ENCODE data around the gene PDE4B. TPM values are rescaled to one million over a fixed set of nuclear protein-coding genes. Genes with fewer than 3 reads are reported as not detected.

PDE4B gene
- polyA plus RNA-seq, 3 donors: 6.7 to 8.4 (median 6.8) TPM

DNA sequence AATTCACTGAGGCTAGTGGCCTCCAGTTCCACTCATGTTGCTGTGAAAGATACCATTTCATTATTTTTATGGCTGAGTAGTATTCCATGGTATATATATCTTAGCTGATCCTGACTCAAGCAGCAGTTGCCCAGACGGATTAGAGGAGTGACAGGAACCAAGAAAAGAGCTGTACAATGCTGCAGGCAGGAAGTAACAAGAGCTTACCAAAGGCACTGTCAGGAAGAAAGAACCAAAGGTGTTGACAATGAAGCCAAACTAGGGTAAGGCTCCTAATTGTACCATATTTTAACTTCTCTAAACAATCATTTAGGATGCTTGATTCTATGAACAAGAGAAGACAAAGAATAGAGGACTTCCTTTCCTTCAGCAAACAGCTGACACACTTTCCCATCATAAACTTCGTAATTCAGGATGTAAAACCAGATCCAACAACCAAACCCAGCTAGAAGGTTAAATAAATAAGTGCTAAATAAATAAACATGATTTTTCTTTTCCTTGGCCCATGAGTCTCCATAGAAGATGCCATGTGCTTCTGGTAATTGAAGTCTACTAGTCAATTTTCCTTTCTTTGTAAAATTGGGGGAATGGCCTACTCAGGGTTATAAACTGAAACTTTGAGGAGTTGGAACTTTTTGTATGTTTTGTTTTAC, 493.0 kb downstream of the PDE4B start:
- no peak for DNase-seq

DNA sequence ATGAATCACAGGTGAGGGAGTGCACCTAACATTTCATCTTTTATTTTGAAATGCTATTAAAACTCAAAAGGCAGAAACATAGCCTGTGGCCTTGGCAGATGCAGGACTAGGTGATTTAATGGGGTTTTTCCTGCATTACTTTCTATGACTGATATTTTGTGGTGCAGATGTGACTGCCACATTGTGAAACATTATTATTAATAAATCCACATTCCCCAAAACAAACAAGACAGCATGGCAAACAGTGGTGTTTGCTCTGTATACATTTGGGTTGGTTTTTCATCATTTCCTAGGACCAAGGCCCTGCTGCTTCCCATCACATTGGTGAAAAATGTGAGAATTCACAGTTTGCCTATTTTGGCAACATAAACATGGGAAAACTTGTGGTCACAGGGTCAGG, 493.6 kb downstream of the PDE4B start:
- no peak for DNase-seq

DNA sequence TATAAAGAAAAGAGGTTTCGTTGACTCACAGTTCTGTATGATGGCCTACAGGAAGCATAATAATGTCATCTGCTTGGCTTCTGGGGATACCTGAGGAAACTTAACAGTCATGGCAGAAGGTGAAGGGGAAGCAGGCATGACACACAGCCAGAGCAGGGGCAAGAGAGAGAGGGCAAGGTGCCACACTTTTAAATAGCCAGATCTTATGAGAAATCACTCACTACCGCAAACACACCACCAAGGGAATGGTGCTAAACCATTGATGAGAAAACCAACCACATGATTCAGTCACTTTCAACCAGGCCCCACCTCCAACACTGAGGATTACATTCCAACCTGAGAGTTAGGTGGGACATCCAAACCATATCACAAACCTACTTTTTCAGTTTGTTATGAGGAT, 495.4 kb downstream of the PDE4B start:
- no peak for DNase-seq

- DNase-seq: no peak
Observed at GRCh38 chr1:66290761-66291530, 498.3 kb downstream of the PDE4B start.

DNA sequence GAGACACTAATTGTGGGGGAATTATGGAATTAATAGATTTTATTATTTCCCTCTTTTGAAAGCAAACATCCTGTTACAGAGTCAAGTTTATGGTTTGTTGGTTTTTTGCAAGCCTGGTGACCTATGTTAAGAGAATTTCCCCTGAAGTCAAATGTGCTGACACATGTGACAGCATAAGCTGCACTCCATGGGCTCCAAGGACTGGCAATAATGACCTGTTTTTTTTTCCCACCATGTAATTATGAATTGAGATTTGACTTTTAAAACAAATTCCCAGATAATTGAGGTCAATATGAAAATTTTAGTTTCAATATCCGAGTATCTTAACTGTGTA, 498.8 kb downstream of the PDE4B start:
- no peak for DNase-seq

GRCh38 chr1:66292305-66292704, 499.6 kb downstream of the PDE4B start:
- DNase-seq: no peak

- no peak for DNase-seq
Observed at GRCh38 chr1:66292944-66293343, 500.2 kb downstream of the PDE4B start.

DNA sequence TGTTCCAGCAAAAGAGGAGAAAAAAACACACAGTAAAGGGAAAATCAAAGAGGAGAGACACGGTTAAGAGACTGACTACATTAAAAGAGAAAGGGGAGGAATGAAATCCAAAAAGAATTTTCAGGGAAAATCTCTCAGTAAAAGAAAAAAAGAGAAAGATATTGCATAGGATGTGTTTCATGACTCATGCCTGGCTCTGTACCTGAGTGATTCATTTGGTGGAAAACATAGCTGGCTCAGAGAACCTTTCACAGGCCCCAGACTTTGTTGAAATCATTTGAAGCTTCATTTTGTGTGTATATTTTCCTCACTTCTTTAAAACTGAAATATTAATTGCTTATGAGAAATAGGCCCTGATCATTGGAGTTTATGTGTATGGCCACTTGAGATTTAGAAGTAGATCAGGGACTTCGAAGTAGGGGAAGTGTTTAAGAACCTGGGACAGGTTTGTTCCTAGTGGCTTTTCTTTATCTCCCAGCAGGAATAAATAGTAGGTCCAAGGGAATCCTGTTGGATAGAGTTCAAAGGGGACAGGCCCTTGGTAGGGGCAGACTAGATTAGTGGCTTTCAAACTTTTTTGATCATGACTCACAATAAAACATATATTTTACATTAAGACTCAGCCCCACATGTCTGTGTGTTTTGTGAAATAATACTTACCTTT, 502.1 kb downstream of the PDE4B start:
- no peak for DNase-seq

GRCh38 chr1:66295803-66296202, 503.1 kb downstream of the PDE4B start:
- DNase-seq: no peak

GRCh38 chr1:66296370-66296769, 503.7 kb downstream of the PDE4B start:
- no peak for DNase-seq

GRCh38 chr1:66296951-66297350, 504.3 kb downstream of the PDE4B start:
- DNase-seq: no peak

GRCh38 chr1:66298464-66298863, 505.8 kb downstream of the PDE4B start:
- DNase-seq: no peak

- no peak for DNase-seq
Observed at GRCh38 chr1:66300280-66300971, 507.7 kb downstream of the PDE4B start.

DNA sequence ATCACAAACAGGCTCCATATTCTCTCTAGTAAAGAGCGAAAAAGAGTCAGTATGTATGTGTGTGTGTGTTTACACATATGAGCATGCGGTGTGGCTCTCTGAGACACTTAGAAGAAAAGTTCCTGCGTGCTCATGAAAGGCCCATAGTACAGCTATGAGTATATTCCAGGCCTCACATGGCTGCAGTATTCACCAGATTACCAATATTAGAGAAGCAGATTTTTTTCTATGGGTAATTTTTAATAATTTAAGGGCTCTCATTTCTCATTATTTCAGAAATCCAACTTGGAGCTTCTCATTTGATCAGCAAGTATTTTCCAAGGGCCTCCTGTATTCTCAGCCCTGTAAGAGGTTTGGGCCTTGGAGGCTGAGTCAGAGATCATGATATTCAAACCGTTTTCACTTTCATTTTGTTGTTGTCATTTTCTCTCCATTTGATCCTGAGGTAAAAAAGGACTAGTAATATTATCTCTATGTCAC, 508.3 kb downstream of the PDE4B start:
- no peak for DNase-seq

- no peak for DNase-seq
Observed at GRCh38 chr1:66302184-66302742, 509.6 kb downstream of the PDE4B start.

DNA sequence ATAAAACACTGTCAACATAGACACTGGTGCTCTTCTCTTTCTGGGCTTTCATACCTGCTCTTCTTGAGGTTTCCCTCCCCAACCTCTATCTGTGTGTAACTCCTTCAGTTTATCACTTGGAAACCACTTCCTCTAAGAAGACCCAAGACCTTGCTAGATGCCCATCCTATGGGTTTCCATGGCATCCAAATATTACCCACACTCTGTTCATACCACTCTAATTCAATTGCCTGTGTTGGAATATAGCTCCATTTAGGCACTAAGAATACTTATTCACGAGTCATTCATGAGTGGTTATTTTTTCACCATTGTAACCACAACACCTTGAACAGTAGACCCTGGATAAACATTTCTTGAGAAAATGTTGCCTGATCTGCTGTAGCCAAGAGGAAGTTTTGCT, 510.1 kb downstream of the PDE4B start:
- DNase-seq: no peak

DNA sequence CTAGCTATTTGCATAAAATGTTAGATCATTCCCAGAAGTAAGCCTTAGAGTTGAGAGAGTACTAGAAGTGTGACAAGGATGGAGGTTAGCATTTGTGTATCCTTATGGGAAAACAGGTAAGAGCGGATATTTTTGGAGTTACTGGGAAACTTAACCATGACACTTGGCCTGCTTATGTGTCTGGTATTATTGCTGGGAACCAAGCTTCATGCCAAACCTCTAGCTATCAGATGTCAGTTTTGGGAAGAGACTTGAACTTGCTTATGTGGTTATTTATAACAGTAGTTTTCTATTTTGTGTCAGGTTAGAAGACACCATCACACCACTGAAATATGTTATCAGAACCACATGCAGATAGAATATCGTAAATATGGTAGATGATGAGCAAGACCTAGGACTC, 511.0 kb downstream of the PDE4B start:
- no peak for DNase-seq

GRCh38 chr1:66304128-66304527, 511.4 kb downstream of the PDE4B start:
- DNase-seq: no peak

GRCh38 chr1:66305927-66306326, 513.2 kb downstream of the PDE4B start:
- no peak for DNase-seq

- DNase-seq: no peak
Observed at GRCh38 chr1:66309006-66309741, 516.5 kb downstream of the PDE4B start.

GRCh38 chr1:66311092-66311491, 518.4 kb downstream of the PDE4B start:
- no peak for DNase-seq

All from renal pelvis (tissue), 4 donors.